DMS53 (cell line): ENCODE measurements around the gene MMP23B.
"Not testable (repeated sequence)": the region's sequence is repeated elsewhere in the genome, so short reads cannot be mapped to it uniquely, and the experiment has no call there.

ENCODE experiments used
- DNase-seq: peaks from one replicate; lab custom pipeline; 2025; lab: John Stamatoyannopoulos, UW

Gene MMP23B

DNA sequence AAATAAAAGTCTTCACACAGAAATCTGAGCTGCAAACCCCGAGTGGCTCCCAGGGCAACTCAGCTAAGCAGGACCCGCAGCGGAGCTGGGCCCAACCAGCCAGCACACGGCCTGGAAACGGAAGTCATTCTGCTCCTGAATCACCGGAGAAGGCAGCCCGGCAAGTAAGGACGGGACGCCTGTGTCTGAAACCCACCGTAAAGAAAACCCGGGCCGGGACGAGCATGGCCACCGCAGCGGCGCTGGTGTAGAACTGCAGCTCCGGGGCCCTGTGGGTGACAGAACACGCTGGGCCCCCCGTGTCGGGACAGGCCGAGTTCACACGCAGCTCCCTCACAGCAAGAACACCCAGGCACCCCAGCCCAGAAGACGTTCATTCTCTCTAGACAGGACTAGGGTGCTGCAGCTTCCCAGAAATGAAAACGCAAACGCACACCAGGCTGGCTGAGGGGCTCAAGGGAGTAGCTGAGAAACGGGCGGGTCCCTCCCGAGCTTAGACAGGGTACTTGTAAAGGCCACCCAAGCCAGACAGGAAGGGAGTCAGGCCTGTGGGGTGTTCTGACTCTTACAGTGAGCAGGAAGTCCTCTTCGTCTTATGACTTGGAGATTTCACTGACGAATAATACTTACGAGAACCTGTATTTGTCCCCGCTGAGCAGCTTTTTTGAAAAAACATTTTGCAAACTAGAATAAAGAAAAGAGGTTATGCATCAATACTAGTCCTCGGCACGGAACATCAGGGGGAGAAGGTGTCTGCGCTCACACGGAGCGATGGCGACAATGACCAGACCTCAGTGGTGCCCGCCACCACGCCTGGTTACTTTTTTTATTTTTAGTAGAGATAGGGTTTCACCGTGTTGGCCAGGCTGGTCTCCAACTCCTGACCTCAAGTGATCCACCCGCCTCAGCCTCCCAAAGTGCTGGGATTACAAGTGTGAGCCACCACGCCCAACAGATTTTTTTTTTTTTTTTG, 37.8 kb downstream of the MMP23B start:
- DNase-seq = no peak

DNA sequence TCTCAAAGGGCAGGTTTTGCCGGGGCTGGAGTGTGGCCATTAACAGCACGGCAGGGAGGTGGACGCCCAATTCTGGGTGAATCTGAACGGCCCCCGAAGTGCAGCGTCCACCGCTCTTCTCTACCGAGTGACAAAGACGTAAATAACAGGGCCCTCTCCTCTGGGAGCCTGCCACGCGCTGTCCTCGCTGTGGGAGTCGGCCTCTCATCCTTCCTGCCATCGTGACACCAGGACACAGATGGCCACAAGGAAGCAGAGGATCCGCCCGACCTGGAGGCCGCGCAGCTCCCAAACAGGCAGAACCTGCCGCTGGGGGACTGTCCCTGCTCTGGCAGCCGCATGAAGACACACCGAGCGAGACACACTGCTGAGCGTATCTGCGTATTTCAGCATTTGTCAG, 38.9 kb downstream of the MMP23B start:
- no peak for DNase-seq

DNA sequence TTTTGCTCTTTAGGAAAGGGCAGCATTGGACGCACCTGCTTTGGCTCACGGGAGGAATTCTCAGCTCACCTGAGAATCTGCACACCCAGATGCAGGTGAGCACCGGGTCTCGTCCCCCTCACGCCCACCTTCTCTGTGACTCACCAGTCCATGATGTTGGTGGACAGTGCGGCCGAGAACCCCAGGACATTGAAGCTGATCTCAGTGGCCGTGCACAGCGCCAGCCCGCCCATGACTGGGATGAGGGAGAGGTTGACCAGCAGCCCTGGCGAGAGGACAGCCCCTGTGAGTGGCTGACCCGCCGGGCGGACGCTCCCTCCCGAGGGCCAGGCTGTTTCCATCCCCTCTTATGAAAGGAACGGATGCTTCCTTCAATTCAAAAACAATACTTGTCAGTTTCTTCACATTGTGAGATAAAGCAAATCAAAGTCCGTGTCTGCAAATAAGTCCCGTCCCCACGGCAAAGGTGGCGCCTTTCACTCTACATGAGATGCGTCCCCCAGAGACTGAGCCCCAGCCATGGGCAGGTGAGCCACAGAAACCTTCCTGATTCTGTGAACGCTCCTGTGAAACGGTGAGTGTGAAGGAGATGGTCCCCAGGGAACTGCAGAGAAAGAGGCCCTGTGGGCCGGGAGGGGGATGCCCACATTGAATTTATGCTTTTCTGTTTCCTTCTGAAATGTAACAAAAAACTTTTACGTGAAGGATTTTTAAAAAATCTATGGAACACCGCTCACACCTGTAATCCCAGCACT, 39.6 kb downstream of the MMP23B start:
- no peak for DNase-seq

DNA sequence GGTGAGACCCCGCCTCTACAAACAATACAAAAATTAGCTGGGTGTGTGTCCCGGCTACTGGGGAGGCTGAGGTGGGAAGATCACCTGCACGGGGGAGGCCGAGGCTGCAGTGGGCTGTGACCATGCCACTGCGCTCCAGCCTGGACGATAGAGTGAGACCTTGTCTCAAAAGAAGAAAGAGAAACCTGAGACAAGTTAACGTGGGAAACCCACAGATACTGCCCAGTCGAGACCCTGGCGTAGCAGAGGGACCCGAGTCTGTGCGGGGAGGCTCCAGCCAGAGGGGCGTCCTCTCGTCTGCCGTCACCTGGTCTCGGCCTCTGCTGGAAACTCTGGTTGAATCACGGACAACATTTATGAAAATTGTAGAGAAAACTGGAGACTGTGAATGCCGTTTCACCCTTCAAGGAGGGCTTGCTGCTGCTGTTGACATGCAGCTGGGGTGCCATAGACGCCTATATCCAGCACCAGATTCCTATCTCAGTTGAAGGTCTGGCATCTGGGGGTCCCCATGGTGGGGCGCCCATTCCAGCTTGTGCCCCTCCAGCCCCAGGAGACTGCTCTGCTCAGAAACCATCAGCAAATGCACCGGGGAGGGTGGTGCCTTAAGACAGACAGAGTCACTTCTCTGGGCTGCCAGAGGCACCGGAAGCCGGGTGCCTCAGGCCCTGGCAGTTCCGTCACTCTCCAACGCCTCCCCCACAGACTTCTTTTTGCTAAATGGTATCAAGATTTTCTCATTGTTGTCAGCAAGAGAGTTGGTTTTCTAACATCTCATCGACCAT, 40.4 kb downstream of the MMP23B start:
- no peak for DNase-seq

DNA sequence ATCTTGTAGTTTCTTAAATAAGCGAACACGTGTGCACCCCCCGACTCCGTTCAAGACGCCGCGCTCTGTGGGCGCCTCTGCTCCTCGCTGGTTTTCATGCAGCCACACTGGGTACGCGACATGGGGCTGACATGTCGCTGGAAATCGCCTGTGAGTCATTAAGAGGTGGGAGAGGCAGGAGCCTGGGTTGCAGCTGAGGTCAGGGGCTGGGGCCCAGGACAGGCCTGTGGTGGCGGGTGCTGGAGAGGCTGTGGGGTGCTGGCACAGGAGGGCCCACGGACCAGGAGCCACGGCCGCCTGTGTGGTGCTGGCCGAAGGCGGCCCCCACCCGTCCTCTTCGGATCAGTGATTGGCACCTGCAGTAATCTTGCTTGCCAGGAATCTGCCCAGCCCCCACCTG, 42.8 kb downstream of the MMP23B start:
- DNase-seq = not testable (repeated sequence)

DNA sequence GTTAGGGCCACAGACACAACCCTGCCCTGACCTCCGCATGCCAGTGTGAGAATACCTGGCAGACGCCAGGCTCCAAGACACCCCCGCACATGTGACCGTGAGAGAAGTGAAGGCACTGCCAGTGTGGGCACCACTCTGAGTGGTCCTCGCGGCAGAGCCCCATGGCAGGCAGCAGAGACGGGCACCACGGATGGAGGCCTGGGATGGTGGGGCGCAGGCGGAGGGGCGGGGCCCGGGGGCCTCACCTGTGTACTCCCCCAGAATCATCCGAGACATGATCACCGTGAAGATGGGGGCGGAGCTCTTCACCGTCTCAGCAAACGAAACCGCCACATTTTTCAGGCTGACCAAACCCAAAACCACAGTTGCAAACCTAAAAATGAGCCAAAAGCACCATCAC, 43.2 kb downstream of the MMP23B start:
- not testable (repeated sequence) for DNase-seq

DNA sequence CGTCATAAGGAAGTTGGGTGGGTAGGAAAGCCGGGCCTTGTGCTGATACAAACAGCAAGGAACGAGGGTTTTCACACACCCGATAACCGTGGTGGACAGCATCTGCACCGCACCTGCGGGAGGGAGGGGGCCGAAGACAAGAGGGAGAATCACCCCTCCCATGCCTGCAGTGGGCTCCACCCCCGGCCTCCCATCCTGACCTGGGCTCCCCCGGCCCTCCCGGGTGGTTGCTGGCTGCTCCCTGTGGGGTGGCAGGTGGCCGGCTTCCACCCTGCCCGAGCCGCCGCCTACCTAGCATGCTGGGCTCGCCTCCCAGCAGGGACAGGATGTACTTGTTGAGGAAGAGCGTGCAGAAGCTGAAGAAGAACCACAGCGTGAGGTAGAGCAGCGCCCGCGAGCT, 44.1 kb downstream of the MMP23B start:
- not testable (repeated sequence) for DNase-seq

DNA sequence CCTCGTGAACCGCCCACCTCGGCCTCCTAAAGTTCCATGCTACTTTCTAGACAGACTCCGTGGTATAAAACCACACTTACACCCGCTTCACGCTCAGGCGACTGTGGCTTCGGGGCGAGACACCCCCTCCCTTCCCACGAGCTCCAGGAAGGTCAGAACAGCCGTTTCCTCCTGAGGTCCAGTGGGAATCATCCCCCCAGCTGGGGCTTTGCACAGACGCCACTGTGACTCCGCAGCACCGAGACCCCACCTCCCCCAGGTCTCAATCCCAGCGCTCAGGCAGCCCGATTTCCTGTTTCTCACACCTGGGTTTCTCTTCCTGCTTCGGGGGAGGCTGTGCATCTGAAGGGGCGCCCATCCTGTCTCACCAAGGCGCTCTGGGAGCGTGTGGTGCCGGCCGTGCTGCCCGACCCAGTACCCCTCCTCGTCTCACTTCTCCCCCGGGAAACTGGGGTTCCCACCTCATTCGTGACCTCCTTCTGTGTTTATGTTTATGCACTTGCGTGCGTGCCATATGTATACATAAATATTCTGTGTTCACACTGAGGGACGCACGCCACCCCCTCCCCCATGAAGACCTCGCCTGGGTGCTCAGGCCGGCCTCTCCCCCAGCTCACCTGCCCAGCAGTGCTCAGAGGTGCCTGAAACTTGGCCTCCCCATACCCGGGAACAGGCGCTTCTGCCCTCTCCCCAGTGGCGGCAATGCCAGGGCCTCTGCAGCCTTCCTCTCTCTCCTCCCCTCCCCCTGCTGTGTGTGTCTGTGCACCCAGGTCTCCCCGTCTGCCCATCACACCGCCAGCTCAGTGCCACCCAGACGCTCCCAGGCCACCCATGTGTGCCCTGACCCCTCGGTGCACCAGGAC, 46.0 kb downstream of the MMP23B start:
- no peak for DNase-seq

DNA sequence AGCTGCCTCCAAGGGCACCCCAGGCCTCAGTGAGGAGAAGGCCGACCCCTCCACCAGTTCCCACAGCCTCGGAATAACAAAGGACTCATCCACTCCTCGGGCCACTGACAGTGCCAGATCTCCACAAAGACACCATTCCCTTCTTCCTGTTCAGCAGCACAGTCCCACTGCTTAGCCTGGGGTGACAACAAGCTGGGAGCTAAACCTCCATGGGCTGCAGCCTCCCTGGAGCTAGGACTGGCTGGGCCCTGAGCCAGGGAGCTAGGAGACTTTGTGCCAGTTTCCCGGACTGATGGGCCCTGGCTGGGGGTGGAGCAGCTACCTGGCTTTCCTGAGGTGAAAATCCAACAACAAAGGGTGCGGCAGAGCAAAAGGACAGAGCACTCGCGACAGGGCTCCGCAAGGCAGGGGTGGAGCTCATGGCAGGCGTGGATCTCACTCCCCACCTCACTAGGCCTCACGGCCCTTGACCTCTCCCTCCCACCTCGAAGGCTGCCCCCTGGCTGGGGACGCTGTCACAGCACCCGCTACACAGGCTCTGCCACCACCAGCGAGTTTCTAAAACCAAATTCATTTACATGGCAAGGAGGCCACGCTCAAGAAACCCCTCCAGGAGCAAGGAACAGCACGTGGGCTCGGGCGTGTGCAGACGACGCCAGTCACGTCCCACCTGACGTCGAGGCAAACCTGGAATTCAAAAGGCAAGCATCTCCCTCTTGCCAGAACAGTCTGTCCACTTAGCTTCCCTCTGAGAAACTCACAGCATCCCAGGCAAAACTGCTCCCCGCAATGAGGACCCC, 46.8 kb downstream of the MMP23B start:
- DNase-seq = no peak

DNA sequence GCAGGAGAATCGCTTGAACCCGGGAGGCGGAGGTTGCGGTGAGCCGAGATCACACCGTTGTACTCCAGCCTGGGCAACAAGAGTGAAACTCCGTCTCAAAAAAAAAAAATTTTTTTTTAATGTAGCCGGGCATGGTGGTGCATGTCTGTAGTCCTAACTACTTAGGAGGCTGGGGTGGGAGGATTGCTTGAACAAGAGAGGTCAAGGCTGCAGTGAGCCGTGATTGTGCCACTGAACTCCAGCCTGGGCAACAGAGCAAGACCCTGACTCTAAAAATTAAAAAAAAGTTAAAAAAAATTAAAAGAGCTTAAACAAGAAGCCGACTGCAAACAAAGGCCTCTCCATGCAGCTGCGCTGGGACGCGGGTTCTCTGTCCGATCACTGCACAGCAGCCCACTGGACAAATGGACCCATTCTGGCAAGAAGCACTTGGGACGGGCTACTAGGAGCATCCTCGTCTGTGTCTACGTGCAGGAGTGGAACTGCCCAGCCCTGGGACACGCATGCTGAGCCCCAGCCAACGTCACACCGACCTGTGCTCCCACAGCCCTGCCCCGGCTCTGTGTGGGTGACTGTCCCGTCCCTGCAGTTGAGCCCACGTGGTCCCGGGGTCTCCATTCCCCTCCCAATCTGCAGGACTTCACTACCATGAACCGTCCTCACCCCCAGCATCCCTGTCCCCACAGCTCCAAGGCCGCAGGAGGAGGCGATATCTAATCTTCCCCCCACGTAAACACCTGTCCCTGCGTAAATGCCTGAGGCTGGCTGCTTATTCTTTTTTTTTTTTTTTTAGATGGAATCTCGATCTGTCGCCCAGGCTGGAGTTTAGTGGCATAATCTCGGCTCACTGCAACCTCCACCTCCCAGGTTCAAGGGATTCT, 48.3 kb downstream of the MMP23B start:
- DNase-seq = no peak

DNA sequence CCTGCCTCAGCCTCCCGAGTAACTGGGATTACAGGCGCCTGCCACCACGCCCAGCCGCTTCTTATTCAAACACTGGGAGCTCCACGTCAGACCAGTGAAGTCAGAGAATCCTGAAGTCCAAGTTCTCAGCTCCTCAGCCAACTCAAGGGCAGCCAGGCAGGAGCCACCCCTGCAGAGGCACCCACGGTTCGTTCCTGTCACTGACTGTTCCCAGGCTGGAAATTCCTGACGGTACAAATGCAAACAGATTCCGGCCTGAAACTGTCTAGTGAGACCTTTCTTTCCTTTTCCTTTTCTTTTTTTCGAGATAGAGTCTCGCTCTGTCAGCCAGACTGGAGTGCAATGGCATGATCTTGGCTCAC, 48.9 kb downstream of the MMP23B start:
- DNase-seq = no peak

DNA sequence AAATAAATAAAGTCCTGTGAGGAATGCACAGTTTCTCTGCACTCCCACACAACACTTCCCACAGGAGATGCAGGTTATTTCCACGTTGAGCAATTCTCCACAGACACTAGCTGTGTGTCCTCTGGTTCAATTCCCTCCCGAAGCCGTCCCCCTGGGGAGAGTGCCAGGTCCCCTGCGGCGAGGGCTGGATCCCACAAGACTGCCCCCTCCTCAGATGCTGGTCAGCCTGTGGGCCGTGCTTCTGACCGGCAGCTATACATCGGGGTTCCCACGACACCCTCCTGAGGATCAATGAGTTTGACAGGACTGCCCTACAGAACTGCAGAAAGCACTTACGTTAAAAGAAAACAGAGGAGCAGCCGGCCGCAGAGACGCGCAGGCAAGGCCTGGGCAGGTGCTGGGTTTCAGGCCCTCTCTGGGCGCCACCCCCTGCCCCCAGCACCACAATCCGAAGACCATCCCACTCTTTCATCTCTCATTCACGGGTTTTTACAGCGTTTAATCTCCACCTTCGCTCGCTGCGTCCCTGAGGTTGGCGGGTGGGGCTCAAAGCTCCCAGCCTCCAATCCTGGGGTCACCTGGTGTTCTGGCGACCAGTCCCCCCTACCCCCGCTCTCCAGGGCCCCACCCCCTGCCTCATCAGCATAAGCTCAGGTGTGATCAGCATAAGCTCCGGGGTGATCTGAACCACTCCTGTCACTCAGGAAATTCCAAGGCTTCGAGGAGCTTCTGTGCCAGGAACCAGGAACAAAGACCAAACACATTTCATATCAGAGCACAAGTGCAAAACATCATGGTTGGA, 51.3 kb downstream of the MMP23B start:
- no peak for DNase-seq
